Gastrocnemius medialis (tissue), 4 donors: ENCODE results near the gene SLX9. TPM values are rescaled to one million over a fixed set of nuclear protein-coding genes. Genes with fewer than 3 reads are reported as not detected.

ENCODE experiments used
- ATAC-seq, 2 donors: fragments of 150-250 bp; one replicate each; pipeline ENCODE4 v1.9.1; 2016
- DNase-seq, 2 donors: peaks; one replicate each; pipeline ENCODE4 v3.0.0-alpha.2; 2019
- H3K27ac ChIP-seq, 4 donors: fragments of 200-600 bp; sonication (generic); 1 replicate in 1 of 4; 2 replicates in 3 of 4; pipeline ENCODE4 v1.5.1; 2016 to 2018; ENCODE audit warnings: mild to moderate bottlenecking in 2 of 4, moderate library complexity in 1 of 4
- H3K27me3 ChIP-seq, 3 donors: fragments of 200-600 bp; sonication (generic) in 2 of 3; 1 replicate in 1 of 3; 2 replicates in 2 of 3; pipeline versions ENCODE4 v1.5.1 to v1.6.0; 2016 to 2019; ENCODE audit warnings: mild to moderate bottlenecking in 1 of 3, moderate library complexity in 1 of 3
- H3K36me3 ChIP-seq, 2 donors: fragments of 200-600 bp; sonication (generic) in 1 of 2; one replicate each; pipeline ENCODE4 v1.5.1; 2017 to 2018
- H3K4me1 ChIP-seq, 2 donors: fragments of 200-600 bp; sonication (generic) in 1 of 2; one replicate each; pipeline ENCODE4 v1.5.1; 2016 to 2017; ENCODE audit warnings: mild to moderate bottlenecking in 2 of 2
- H3K4me3 ChIP-seq, 4 donors: fragments of 200-600 bp; sonication (generic) in 3 of 4; 1 replicate in 1 of 4; 2 replicates in 3 of 4; pipeline ENCODE4 v1.5.1; 2016 to 2019; ENCODE audit warnings: mild to moderate bottlenecking in 2 of 4
- H3K9me3 ChIP-seq, 3 donors: fragments of 200-600 bp; sonication (generic) in 2 of 3; 1 replicate in 1 of 3; 2 replicates in 2 of 3; pipeline ENCODE4 v1.5.1; 2016 to 2019
- CTCF ChIP-seq, 5 experiments: fragments of 450-650 bp in 3 of 5; fragments of 200-600 bp in 2 of 5; sonication (generic) in 2 of 5; IDR thresholded peaks in 4 of 5; conservative IDR thresholded peaks in 1 of 5; 1 replicate in 4 of 5; 2 replicates in 1 of 5; pipeline ENCODE4 v1.5.1; 2016 to 2019; ENCODE audit warnings: antibody characterized with exemption in 5 of 5, mild to moderate bottlenecking in 3 of 5, moderate library complexity in 3 of 5
- POLR2A ChIP-seq, 2 donors: fragments of 450-650 bp; IDR thresholded peaks; one replicate each; pipeline ENCODE4 v1.6.1; 2017; ENCODE audit warnings: antibody characterized with exemption in 2 of 2, mild to moderate bottlenecking in 2 of 2, moderate library complexity in 2 of 2
- in situ Hi-C, 4 donors: fragments of 200-750 bp; cut with MboI; loops; one replicate each; pipeline versions ENCODE4 v1.15.0 to v1.8.0; 2017; ENCODE audit warnings: low sequenced_read_pairs in 4 of 4
- intact Hi-C: fragments of 100-400 bp; cut with DNase I; formaldehyde crosslinking; loops from one replicate; pipeline ENCODE4 v1.15.1; 2023; ENCODE audit warnings: low total_unique reads
- total RNA-seq, 4 donors: library from RNA; depleted of rRNA; stranded (reverse); fragments of >200 nt; gene quantifications; one replicate each; pipeline versions ENCODE4 v1.1.0 to v1.2.3, GENCODE V29; 2016

SLX9 gene
- total RNA-seq, 4 donors from 2014 or later = 23.7 to 37.6 (median 25.8) TPM

- H3K9me3 ChIP-seq = no peaks in the 10 kb centered on the region
- peaks cover 10 to 12% of the 10 kb centered on the region in 2 donors for H3K4me1 ChIP-seq
- no peaks in the 10 kb centered on the region for H3K36me3 ChIP-seq
- H3K27ac ChIP-seq = no peak overlapping the region
- TF ChIP-seq CTCF (IDR thresholded peaks at IDR 0.05 in 4 of 5, conservative IDR thresholded peaks at IDR 0.05 in 1 of 5) (no peak), POLR2A (IDR thresholded peaks at IDR 0.05) (no peak)
- H3K4me3 ChIP-seq = no peak overlapping the region
- intact Hi-C loops = loop anchor here (5.0 kb wide), 2 partner anchors 52 to 68 kb away; partner anchors contain the start of gene ADARB1
- ATAC-seq (no peak), DNase-seq (no peak)
- in situ Hi-C loops = no loop called here
- no peaks in the 10 kb centered on the region for H3K27me3 ChIP-seq
Measured at GRCh38 chr21:45004059-45004422, 64.2 kb downstream of the SLX9 start.

- no peak for DNase-seq
- TF ChIP-seq CTCF (IDR thresholded peaks at IDR 0.05 in 4 of 5, conservative IDR thresholded peaks at IDR 0.05 in 1 of 5) (no peak), POLR2A (IDR thresholded peaks at IDR 0.05) (no peak)
- Histone ChIP-seq H3K4me3 (no peak overlapping the region), H3K4me1 (peaks cover 10 to 12% of the 10 kb centered on the region in 2 donors), H3K36me3 (no peaks in the 10 kb centered on the region), H3K27me3 (no peaks in the 10 kb centered on the region), H3K9me3 (no peaks in the 10 kb centered on the region), H3K27ac (no peak overlapping the region)
- ATAC-seq = no peak
- intact Hi-C loops (loop anchor here (5.0 kb wide), 2 partner anchors 52 to 68 kb away; partner anchors contain the start of gene ADARB1), in situ Hi-C loops (no loop called here)
Measured at GRCh38 chr21:45004481-45005247, 64.8 kb downstream of the SLX9 start.

GRCh38 chr21:45006536-45007095, 66.8 kb downstream of the SLX9 start:
- ATAC-seq = no peak
- intact Hi-C loops = no loop called here
- Histone ChIP-seq H3K4me3 (no peak overlapping the region), H3K36me3 (no peaks in the 10 kb centered on the region), H3K27me3 (no peaks in the 10 kb centered on the region), H3K9me3 (no peaks in the 10 kb centered on the region), H3K4me1 (peaks cover under 1% of the 10 kb centered on the region in 2 donors), H3K27ac (no peak overlapping the region)
- TF ChIP-seq POLR2A (IDR thresholded peaks at IDR 0.05) (no peak), CTCF (IDR thresholded peaks at IDR 0.05 in 4 of 5, conservative IDR thresholded peaks at IDR 0.05 in 1 of 5) (no peak)
- DNase-seq = no peak
- in situ Hi-C loops = no loop called here

GRCh38 chr21:45009616-45010015, 69.8 kb downstream of the SLX9 start:
- TF ChIP-seq POLR2A (IDR thresholded peaks at IDR 0.05) (no peak), CTCF (IDR thresholded peaks at IDR 0.05 in 4 of 5, conservative IDR thresholded peaks at IDR 0.05 in 1 of 5) (no peak)
- intact Hi-C loops = no loop called here
- no peaks in the 10 kb centered on the region for H3K9me3 ChIP-seq
- no peaks in the 10 kb centered on the region for H3K36me3 ChIP-seq
- in situ Hi-C loops = no loop called here
- peaks cover 0 to 11% of the 10 kb centered on the region in 2 donors for H3K4me1 ChIP-seq
- H3K27me3 ChIP-seq = no peaks in the 10 kb centered on the region
- DNase-seq = no peak
- no peak overlapping the region for H3K4me3 ChIP-seq
- H3K27ac ChIP-seq = no peak overlapping the region
- no peak for ATAC-seq
